Fibroblast of lung (primary cell): ENCODE results near the gene DNAH3. TPM values are rescaled to one million over a fixed set of nuclear protein-coding genes. Genes with fewer than 3 reads are reported as not detected.

Experiments
- DNase-seq, 2 donors: peaks; one replicate each; pipeline versions ENCODE4 v3.0.0 to v3.0.0-alpha.2; 2010; ENCODE audit warnings: low read depth in 2 of 2
- H2AFZ ChIP-seq: 2 replicates; pipeline ENCODE4 v1.5.1; 2012; ENCODE audit warnings: low read length, control low read depth, inconsistent platforms
- H3K27ac ChIP-seq: 2 replicates; pipeline ENCODE4 v1.5.1; 2011; ENCODE audit warnings: low read length, control low read depth; ENCODE audit not compliant: insufficient read depth
- H3K27me3 ChIP-seq: 2 replicates; pipeline ENCODE4 v1.5.1; 2011; ENCODE audit warnings: mild to moderate bottlenecking, low read length; ENCODE audit not compliant: control insufficient read depth, insufficient read depth
- H3K36me3 ChIP-seq: 2 replicates; pipeline ENCODE4 v1.5.1; 2011; ENCODE audit warnings: low read length; ENCODE audit not compliant: control insufficient read depth, insufficient read depth
- H3K4me1 ChIP-seq: 2 replicates; pipeline ENCODE4 v1.5.1; 2011; ENCODE audit warnings: low read length; ENCODE audit not compliant: control insufficient read depth, insufficient read depth; ENCODE audit errors: extremely low read depth
- H3K4me2 ChIP-seq: 2 replicates; pipeline ENCODE4 v1.5.1; 2011; ENCODE audit warnings: low read length, control low read depth; ENCODE audit not compliant: insufficient read depth; ENCODE audit errors: extremely low read depth
- H3K4me3 ChIP-seq, 4 experiments: fragments of 200-600 bp in 1 of 4; sonication (generic) in 1 of 4; replicated peaks in 1 of 4; 2 replicates each; pipeline ENCODE4 v1.5.1; 2011 to 2016; ENCODE audit warnings: low read length in 4 of 4, low read depth in 3 of 4, mild to moderate bottlenecking in 3 of 4, control low read depth in 2 of 4, inconsistent platforms in 1 of 4, mixed read lengths in 1 of 4; ENCODE audit not compliant: insufficient read depth in 1 of 4; ENCODE audit errors: control extremely low read depth in 1 of 4
- H3K79me2 ChIP-seq: 2 replicates; pipeline ENCODE4 v1.5.1; 2012; ENCODE audit warnings: mild to moderate bottlenecking, low read length, inconsistent platforms; ENCODE audit not compliant: control insufficient read depth, insufficient read depth
- H3K9ac ChIP-seq: 2 replicates; pipeline ENCODE4 v1.5.1; 2011; ENCODE audit warnings: mild to moderate bottlenecking, low read length, control low read depth; ENCODE audit not compliant: insufficient read depth
- H3K9me3 ChIP-seq: 2 replicates; pipeline ENCODE4 v1.5.1; 2012; ENCODE audit warnings: low read depth, low read length; ENCODE audit not compliant: control insufficient read depth, insufficient read depth
- H4K20me1 ChIP-seq: 2 replicates; pipeline ENCODE4 v1.5.1; 2011; ENCODE audit warnings: low read length; ENCODE audit not compliant: control insufficient read depth, insufficient read depth; ENCODE audit errors: extremely low read depth
- CTCF ChIP-seq, 2 donors: IDR thresholded peaks in 1 of 2; conservative IDR thresholded peaks in 1 of 2; 1 replicate in 1 of 2; 2 replicates in 1 of 2; pipeline ENCODE4 v1.5.1; 2011 to 2012; ENCODE audit warnings: low read length in 2 of 2, control low read depth in 1 of 2, inconsistent platforms in 1 of 2, low read depth in 1 of 2, mild to moderate bottlenecking in 1 of 2
- EZH2 ChIP-seq: IDR thresholded peaks from 2 replicates; pipeline ENCODE4 v1.5.1; 2012; ENCODE audit warnings: low read length, control low read depth, mild to moderate bottlenecking; ENCODE audit errors: missing control alignments
- polyA plus RNA-seq, 2 donors: library from polyadenylated mRNA; depleted of rRNA in 1 of 2; stranded (reverse) in 1 of 2; unstranded in 1 of 2; fragments of >200 nt; gene quantifications; 2 replicates each; pipeline ENCODE4 v1.2.1, GENCODE V29; 2011 to 2012; ENCODE audit warnings: missing spikeins in 1 of 2
- total RNA-seq: library from RNA; depleted of rRNA; stranded (reverse); fragments of >200 nt; gene quantifications from 2 replicates; pipeline ENCODE4 v1.2.1, GENCODE V29; 2014

DNAH3 gene
- total and polyA plus RNA-seq, 2 donors (not counting 1 experiment from before 2014, with no cell fraction given), result not detected

DNA sequence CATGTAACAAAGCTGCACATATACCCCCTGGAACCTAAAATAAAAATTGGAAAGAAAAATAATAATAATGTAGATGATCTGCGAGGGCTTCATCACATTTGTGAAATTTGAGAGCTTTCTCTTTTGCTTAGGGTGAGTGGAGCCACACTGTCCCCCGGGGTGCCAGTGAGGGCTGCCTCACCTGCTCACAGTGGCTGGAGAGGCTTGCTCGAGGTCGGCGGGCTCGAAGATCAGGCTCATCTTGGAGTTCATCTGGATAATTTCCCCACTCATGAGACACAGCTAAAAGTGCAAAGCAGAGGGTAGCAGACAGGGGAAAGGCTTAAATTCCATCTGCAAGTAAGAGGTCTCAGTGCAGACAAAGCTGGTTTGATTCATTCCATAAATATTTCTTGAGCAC lies 123.8 kb downstream of the DNAH3 start:
- no peaks in the 10 kb centered on the region for H3K9me3 ChIP-seq
- no peaks in the 10 kb centered on the region for H3K4me1 ChIP-seq
- H3K27ac ChIP-seq, result no peak overlapping the region
- no peaks in the 10 kb centered on the region for H4K20me1 ChIP-seq
- no peaks in the 10 kb centered on the region for H3K27me3 ChIP-seq
- no peak overlapping the region for H3K4me2 ChIP-seq
- H3K79me2 ChIP-seq, result no peaks in the 10 kb centered on the region
- DNase-seq, result no peak
- no peak overlapping the region for H3K9ac ChIP-seq
- no peak overlapping the region for H2AFZ ChIP-seq
- H3K4me3 ChIP-seq, result no peak overlapping the region
- no peak for TF ChIP-seq CTCF (conservative IDR thresholded peaks at IDR 0.05 in 1 of 2, IDR thresholded peaks at IDR 0.05 in 1 of 2; ENCODE audit: low read depth in 1 of 2, low read length in 2 of 2)
- TF ChIP-seq EZH2, result no peak
- no peaks in the 10 kb centered on the region for H3K36me3 ChIP-seq

GRCh38 chr16:21023509-21024202 lies 127.0 kb downstream of the DNAH3 start:
- H3K27ac ChIP-seq, result no peak overlapping the region
- no peaks in the 10 kb centered on the region for H3K27me3 ChIP-seq
- H3K4me2 ChIP-seq, result no peak overlapping the region
- no peak overlapping the region for H3K9ac ChIP-seq
- TF ChIP-seq CTCF (conservative IDR thresholded peaks at IDR 0.05 in 1 of 2, IDR thresholded peaks at IDR 0.05 in 1 of 2; ENCODE audit: low read depth in 1 of 2, low read length in 2 of 2) (no peak), EZH2 (no peak)
- no peaks in the 10 kb centered on the region for H3K4me1 ChIP-seq
- H3K79me2 ChIP-seq, result no peaks in the 10 kb centered on the region
- no peak for DNase-seq
- H3K36me3 ChIP-seq, result no peaks in the 10 kb centered on the region
- H3K4me3 ChIP-seq, result no peak overlapping the region
- H2AFZ ChIP-seq, result no peak overlapping the region
- no peaks in the 10 kb centered on the region for H4K20me1 ChIP-seq
- H3K9me3 ChIP-seq, result no peaks in the 10 kb centered on the region

GRCh38 chr16:21021316-21021715 lies 129.3 kb downstream of the DNAH3 start:
- no peak for DNase-seq
- no peak overlapping the region for H3K27ac ChIP-seq
- TF ChIP-seq CTCF (conservative IDR thresholded peaks at IDR 0.05 in 1 of 2, IDR thresholded peaks at IDR 0.05 in 1 of 2; ENCODE audit: low read depth in 1 of 2, low read length in 2 of 2), result no peak
- TF ChIP-seq EZH2, result no peak
- no peaks in the 10 kb centered on the region for H3K27me3 ChIP-seq
- H3K9me3 ChIP-seq, result no peaks in the 10 kb centered on the region
- no peak overlapping the region for H3K4me3 ChIP-seq
- H3K9ac ChIP-seq, result no peak overlapping the region
- no peaks in the 10 kb centered on the region for H4K20me1 ChIP-seq
- H3K4me1 ChIP-seq, result no peaks in the 10 kb centered on the region
- H3K79me2 ChIP-seq, result no peaks in the 10 kb centered on the region
- no peak overlapping the region for H3K4me2 ChIP-seq
- no peaks in the 10 kb centered on the region for H3K36me3 ChIP-seq
- no peak overlapping the region for H2AFZ ChIP-seq
